Uterus (tissue), 4 donors: ENCODE measurements around the gene INMT. TPM values are rescaled to one million over a fixed set of nuclear protein-coding genes. Genes with fewer than 3 reads are reported as not detected.

Source experiments
- DNase-seq, 2 donors: peaks; one replicate each; pipeline ENCODE4 v3.0.0-alpha.2; 2019 to 2020
- H3K27ac ChIP-seq, 2 donors: fragments of 200-600 bp; sonication (generic); 1 replicate in 1 of 2; 2 replicates in 1 of 2; pipeline ENCODE4 v1.5.1; 2016 to 2018
- H3K27me3 ChIP-seq, 2 donors: fragments of 200-600 bp; sonication (generic); one replicate each; pipeline ENCODE4 v1.5.1; 2018 to 2019; ENCODE audit warnings: control low read depth in 1 of 2
- H3K36me3 ChIP-seq, 2 donors: fragments of 200-600 bp; sonication (generic); one replicate each; pipeline ENCODE4 v1.5.1; 2019; ENCODE audit warnings: control low read depth in 1 of 2
- H3K4me1 ChIP-seq, 2 donors: fragments of 200-600 bp; sonication (generic); one replicate each; pipeline ENCODE4 v1.5.1; 2018 to 2019; ENCODE audit warnings: control low read depth in 1 of 2
- H3K4me3 ChIP-seq, 2 donors: fragments of 200-600 bp; sonication (generic); 1 replicate in 1 of 2; 2 replicates in 1 of 2; pipeline ENCODE4 v1.5.1; 2018 to 2019; ENCODE audit warnings: mild to moderate bottlenecking in 1 of 2
- H3K9me3 ChIP-seq, 2 donors: fragments of 200-600 bp; sonication (generic); one replicate each; pipeline ENCODE4 v1.5.1; 2019; ENCODE audit warnings: control low read depth in 1 of 2
- CTCF ChIP-seq, 4 experiments: fragments of 200-600 bp in 2 of 4; fragments of 450-650 bp in 2 of 4; sonication (generic) in 2 of 4; IDR thresholded peaks; one replicate each; pipeline ENCODE4 v1.5.1; 2016 to 2019; ENCODE audit warnings: antibody characterized with exemption in 4 of 4, mild to moderate bottlenecking in 2 of 4, moderate library complexity in 1 of 4
- POLR2A ChIP-seq, 2 donors: fragments of 450-650 bp; IDR thresholded peaks; one replicate each; pipeline ENCODE4 v1.6.1; 2016; ENCODE audit warnings: antibody characterized with exemption in 2 of 2, mild to moderate bottlenecking in 1 of 2, moderate library complexity in 1 of 2
- intact Hi-C: fragments of 100-400 bp; cut with DNase I; formaldehyde crosslinking; loops from one replicate; pipeline ENCODE4 v1.15.1; 2023; ENCODE audit warnings: low total_unique reads
- total RNA-seq, 4 donors: library from RNA; depleted of rRNA in 3 of 4; stranded (reverse); fragments of >200 nt in 3 of 4; gene quantifications; one replicate each; pipeline versions ENCODE4 v1.1.0 to v1.2.4, GENCODE V29; 2014 to 2023
- donor health status: DM: yes; HTN: yes; CAD: no.

The INMT gene
- total RNA-seq, 4 donors from 2014 or later: 6.5 to 29.2 (median 20.0) TPM

DNA sequence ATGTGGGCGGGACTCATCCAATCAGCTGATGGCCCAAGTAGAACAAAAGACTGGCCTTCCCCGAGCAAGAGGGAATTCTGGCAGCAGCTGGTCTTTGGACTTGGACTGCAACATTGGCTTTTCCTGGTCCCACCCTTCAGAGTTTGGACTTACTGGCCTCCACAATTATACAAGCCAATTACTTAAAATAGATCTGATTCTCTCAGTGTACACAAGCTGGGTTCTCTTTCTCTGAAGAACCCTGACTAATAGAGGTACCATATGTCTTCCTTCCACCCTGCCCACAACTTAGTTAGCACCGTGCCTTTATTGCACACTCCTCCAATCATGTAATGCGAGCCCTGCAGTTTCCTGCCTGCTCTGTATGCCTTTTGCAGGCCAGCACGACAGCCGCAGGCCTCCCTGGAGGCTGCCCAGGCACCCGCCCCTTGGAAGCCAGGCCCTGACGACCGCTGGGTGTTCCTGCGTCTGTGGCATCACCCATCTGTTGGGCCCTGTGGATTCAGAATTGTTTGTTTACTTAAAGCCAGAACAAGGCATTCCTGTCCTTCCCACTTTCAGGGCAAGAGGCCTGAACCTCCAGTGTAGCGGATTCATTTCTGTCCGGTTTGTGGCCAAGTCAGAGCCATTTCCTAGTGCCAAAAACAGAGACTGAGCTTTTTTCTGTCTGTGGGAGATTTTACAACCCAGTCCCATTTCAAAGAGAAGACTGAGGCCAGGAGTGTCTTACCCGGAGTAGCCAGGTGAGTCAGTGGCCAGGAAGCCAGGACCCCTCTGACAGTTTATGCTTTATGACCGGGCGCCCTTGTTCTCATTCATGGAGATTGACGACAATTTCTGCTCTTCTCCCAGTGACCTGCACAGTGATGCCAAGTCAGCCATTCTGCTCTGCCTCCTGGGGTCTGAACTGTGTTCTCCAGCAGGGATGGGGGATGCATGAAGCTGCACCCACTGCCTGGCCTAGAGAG lies 968 bp upstream of the INMT start:
- H3K36me3 ChIP-seq: no peaks in the 10 kb centered on the region
- intact Hi-C loops: no loop called here
- H3K27ac ChIP-seq: peak overlapping the region; percentile 65 to 81
- peak; percentile 42 to 54 for DNase-seq
- H3K27me3 ChIP-seq: no peaks in the 10 kb centered on the region
- no peak overlapping the region for H3K4me3 ChIP-seq
- H3K4me1 ChIP-seq: peaks cover 0 to 7% of the 10 kb centered on the region in 2 donors
- H3K9me3 ChIP-seq: no peaks in the 10 kb centered on the region
- no peak for TF ChIP-seq POLR2A (IDR thresholded peaks at IDR 0.05)
- TF ChIP-seq CTCF (IDR thresholded peaks at IDR 0.05): no peak

DNA sequence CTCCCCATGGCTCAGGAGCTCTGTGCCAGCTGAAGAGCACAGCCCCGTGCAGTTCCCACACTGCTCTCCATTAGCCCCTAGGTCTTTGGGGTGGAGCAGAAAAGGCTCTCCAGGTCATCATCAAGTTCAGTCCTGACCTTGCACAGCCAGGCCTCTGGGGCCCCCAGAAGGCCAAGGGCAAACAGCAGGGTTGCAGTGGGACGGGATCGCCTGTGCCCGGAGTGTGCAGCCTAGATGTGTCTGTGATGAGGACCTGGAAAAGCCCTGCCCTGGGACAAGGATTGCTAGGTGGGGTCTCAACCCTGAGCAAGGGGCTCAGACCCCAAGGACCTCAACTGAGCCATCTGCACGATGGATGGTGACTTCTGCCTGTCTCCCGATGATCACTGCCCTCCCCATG lies 549 bp downstream of the INMT start:
- intact Hi-C loops: no loop called here
- no peak for DNase-seq
- Histone ChIP-seq H3K4me3 (peak overlapping the region in 1 of 2 donors; percentile 21), H3K27ac (peak overlapping the region; percentile 65 to 81), H3K4me1 (peaks cover 0 to 7% of the 10 kb centered on the region in 2 donors), H3K9me3 (no peaks in the 10 kb centered on the region), H3K27me3 (no peaks in the 10 kb centered on the region), H3K36me3 (no peaks in the 10 kb centered on the region)
- TF ChIP-seq POLR2A (IDR thresholded peaks at IDR 0.05) (no peak), CTCF (IDR thresholded peaks at IDR 0.05) (no peak)

DNA sequence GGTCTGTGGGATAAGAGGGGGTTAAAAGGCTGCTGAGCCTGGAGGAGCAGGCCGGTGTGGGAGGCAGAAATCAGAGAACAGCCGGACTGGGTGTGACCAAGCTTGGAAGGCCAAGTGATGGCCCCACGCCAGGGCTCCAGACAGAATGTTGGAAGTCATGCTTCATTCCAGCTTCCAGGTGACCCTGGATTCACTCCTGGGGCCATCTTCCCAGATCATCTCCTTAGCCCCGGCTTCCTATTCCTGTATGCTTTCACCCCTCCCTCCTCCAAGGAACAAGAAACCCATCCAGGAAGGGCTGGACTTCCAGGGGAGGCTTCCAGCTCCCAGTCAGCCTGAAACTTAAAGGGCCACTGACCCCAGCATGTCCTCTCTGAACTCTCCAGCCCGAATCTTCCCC lies 1.0 kb downstream of the INMT start:
- Histone ChIP-seq H3K27me3 (no peaks in the 10 kb centered on the region), H3K4me3 (peak overlapping the region in 1 of 2 donors; percentile 21), H3K36me3 (no peaks in the 10 kb centered on the region), H3K4me1 (peaks cover 0 to 7% of the 10 kb centered on the region in 2 donors), H3K27ac (peak overlapping the region; percentile 65 to 81), H3K9me3 (no peaks in the 10 kb centered on the region)
- intact Hi-C loops: no loop called here
- DNase-seq: peak; percentile 82 to 89
- TF ChIP-seq POLR2A (IDR thresholded peaks at IDR 0.05) (no peak), CTCF (IDR thresholded peaks at IDR 0.05) (no peak)

GRCh38 chr7:30754315-30754877 lies 2.5 kb downstream of the INMT start:
- no peaks in the 10 kb centered on the region for H3K27me3 ChIP-seq
- no peak overlapping the region for H3K4me3 ChIP-seq
- intact Hi-C loops: no loop called here
- no peak for DNase-seq
- TF ChIP-seq POLR2A (IDR thresholded peaks at IDR 0.05): no peak
- no peak for TF ChIP-seq CTCF (IDR thresholded peaks at IDR 0.05)
- peaks cover 0 to 7% of the 10 kb centered on the region in 2 donors for H3K4me1 ChIP-seq
- H3K27ac ChIP-seq: no peak overlapping the region
- no peaks in the 10 kb centered on the region for H3K36me3 ChIP-seq
- H3K9me3 ChIP-seq: no peaks in the 10 kb centered on the region
